Activated CD4-positive, alpha-beta T cell treated with anti-CD3 and anti-CD28 coated beads, Interleukin-2, Interleukin-6, amounts not matched to agents 100 ng/mL and 50 ng/mL, durations not matched to agents 16 hours and 8 hours (primary cell): ENCODE data around the gene SPOCK2.
A peak's percentile ranks its signal among the peaks of the same experiment; 100 is the strongest.

Experiments used
- DNase-seq: peaks from one replicate; pipeline ENCODE4 v3.0.0-alpha.2; 2020

Gene SPOCK2

DNA sequence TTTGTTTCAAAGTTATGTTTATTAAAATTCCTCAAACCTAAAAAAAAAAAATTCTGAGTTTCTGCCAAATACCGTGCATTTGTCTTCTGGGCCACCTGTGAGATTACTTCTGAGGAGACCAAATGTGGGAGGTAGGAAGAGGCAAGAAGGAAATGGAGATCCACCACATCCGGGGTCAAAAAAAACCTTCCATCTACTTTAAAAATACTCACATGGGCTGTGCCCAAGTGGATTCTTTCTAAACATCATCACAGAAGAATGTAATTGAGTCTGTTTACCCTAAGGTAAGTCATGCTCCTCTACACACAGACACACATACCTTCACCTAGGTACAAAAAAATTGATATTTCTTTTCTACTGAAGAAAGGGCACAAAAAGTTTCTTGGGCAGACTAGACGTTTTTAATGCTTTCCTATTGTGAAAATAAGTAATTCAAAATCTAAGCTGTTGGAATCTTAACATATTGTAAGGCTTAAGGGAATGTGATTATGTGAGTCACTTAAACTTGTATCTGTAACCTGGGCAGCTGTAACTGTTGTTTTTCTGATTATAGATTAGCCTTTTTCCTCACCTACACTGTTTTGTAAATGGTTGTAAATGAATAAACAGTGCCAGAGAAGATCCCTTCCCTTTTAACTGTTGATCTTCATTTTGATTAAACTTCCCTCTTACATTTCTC lies 19.1 kb upstream of the SPOCK2 start:
- DNase-seq, result peak; percentile 45

DNA sequence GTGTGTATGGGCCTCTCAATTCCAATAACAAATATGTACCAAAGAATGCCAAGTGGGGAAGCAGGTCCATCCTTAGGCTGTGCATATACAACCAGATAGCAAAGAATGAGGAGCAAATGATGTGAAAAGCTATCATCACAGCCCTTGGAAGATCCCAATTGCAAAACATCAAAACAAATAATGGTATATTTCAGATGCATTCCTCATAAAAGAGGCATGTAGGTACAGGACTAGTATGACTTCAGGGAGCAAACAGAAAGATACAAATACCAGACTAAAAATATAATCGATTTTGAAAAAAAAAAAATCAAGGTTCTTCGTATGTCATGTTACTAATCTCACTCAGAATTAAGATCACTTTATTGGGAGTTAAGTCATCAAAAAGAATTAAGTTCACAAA lies 18.5 kb upstream of the SPOCK2 start:
- DNase-seq, result no peak

DNA sequence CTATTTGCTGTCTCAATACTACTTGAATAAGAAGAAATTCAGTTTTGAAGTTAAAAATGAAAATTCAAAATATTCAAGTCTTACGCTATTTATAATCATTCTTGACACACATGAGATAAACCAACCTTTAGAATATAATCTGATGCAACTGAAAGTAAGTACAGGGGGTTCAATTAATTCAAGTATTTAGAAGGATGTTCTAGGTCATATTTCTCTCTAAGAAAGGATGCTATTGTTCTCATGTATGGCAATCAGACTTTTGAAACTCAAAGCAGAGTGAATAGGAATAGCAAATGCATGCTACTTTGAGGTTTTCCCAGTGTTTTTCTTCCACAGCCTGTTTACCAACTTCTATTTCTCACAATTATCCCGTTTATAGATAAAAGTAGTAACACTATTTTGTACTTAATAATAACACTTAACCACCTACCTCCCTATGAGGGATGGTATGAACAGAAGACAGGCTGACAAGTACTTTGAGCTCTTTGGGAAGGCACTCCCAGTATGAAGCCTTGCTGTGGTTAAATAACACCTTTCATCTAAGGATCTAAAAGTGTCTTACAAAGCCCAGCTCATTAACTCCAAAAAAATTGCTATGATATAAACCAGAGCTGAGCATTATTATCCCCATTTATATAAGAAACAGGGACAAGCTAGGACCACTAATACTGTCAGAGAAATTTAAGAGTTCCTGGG lies 18.0 kb upstream of the SPOCK2 start:
- no peak for DNase-seq

DNA sequence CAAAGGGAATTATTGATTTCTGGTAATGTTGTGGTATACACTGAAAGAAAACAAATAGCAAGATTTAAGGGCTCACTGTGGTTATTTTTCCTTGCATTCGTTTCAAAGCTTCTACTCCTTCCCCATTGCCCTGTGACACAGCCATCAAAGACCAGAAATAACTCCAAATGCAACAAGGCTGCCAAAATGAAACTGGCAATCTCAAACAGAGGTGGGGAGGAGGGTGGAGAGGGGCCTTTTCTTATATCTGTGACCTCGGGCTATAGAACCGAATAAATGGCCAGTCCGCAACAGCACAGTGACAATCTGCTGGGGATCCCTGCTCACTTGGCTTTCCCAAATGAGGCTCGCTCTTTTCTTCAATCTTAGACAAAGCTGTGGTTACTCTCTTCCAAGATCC lies 17.4 kb upstream of the SPOCK2 start:
- DNase-seq, result no peak

DNA sequence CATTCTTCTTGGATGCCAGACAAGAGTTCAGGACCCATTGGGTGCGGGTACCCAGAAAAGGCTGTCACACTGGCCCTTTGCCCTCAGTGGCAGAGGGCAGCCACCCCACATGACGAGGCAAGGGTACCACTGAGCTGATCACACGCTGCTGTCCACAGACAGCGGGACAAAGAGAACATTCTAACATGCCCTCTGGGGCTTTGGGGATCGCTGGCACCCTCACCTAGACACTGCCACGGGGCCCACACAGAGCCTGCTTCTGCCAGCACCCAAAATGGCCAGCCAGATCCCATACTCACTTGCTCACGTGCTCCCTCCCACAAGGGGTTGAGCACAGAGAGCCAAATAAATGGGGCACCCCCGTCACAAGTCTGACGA lies 16.7 kb upstream of the SPOCK2 start:
- DNase-seq, result no peak

DNA sequence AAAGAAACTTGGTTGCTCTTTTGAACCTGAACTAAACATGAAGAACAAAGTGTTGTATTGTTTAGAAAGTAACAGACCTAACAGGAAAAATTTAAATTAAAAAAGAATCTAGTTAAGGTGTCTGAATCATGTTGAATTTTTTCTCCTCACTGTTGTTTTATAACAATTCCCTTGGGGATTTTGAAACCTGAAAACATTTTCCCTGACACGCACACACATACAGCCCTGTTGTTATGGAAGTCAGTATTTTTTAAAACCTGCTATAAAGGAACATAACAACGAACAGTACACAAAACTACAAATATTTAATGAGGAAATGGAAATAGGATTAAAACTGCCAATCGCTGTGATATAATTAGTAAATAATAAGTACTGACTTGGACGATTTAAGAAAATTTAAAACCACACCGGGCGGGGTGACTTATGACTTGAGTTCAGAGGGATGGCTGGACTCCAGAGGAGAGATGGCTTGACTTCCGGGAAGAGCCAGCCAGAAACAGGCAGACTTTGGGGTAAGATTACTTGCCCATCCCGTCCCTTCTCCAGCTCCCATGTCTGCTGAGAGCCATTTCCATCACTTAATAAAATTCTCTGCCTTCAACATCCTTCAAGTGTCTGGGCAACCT lies 16.2 kb upstream of the SPOCK2 start:
- no peak for DNase-seq

DNA sequence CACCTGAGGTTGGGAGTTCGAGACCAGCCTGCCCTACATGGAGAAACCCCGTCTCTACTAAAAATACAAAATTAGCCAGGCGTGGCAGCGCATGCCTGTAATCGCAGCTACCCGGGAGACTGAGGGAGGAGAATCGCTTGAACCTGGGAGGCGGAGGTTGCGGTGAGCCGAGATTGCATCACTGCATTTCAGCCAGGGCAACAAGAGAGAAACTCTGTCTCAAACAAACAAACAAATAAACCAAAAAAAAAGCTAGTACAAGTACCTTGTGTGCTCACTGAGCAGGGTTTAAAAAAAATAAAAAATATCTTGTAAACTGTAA lies 11.2 kb upstream of the SPOCK2 start:
- no peak for DNase-seq

DNA sequence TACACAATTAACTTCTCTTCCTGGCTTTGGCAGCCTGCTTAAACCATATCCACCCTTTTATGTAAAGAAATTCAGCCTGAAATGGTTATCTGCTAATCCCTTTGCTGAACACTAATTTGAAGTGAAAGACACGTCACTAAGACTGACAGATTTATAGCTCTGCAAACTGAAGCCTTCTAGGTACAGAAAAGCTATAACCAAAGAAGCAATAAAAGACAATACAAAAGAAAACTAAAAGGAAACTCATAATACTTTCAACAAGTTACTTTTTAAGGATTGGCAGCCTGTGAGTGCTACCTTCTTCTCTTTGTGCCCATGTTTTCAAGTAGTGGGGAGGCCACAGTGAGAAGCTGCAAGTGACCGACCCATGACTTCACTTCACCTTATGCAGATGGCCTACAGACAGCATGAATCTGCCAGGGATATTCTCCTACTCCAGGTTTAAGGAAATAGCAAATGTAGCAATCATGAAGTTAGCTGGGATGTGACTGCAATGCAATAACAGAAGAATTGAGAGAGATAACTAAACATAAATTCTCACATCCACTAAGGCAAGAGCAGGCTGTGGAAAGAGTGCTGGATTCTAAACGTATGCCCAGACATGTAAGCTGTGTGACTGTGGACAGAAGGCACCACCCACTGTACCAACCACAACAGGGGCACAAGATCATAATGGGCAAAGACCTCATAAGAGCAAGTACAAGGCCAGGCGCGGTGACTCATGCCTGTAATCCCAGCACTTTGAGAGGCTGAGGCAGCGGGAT lies 10.7 kb upstream of the SPOCK2 start:
- no peak for DNase-seq

DNA sequence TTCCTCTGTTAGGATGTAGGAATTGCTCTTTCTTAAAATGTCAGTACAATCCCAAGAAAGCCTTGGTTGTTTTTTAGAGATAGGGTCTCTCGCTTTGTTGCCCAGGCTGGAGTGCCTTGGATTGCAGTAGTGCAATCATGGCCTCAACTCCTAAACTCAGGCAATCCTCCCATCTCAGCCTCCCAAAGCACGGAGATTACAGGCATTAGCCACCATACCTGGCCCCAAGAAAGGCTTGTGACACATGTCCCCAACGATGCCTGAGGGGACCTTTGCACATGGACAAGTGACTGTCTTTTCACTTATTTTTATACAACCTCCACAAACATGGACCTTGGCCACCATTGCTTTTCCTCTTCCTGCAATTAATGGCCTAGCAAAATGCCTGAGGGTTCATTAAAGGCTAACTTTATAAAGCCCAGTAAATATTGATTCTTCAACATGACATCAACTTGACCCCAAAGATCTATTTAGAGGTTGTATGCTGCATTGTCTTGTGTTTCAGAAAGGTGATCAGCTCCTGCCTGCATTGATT lies 10.0 kb upstream of the SPOCK2 start:
- DNase-seq, result no peak

DNA sequence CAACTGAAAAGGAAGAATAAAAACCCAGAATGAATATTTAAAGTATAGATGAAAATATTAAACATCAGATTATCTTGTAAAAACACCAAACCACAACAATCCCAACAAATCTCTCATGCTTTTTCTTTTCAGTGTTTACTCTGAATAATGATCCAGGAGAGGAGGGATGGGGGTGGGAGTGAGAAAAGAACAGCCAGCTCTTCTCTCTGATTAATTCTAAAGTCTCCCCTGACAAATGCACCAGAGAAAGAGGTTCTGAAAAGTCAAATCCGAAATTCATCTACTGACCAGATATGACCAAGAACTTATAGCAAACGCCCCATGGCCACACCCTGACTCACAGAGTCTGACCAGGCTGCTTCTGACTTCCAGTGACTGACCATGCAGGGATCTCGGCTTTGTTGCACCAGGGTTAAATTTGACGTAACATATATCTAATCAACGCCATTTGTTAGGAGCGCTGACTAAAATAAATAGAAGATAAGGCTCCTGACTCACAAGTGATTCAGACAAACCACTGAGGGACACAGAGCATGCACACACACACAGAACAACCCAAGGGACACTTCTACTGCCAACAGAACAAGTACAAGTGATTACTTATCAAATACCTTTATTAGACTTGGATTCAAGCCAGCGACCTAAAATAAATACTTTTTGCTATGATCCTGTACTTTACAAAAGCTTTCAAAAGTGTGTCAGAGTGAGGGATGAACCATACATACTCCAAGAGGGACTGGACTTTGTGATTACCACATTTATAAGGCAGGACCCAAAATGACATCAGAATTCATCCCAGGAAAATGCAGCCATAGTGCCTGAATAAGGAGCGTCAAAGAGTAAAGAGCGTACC lies 9.3 kb upstream of the SPOCK2 start:
- DNase-seq, result peak; percentile 37

DNA sequence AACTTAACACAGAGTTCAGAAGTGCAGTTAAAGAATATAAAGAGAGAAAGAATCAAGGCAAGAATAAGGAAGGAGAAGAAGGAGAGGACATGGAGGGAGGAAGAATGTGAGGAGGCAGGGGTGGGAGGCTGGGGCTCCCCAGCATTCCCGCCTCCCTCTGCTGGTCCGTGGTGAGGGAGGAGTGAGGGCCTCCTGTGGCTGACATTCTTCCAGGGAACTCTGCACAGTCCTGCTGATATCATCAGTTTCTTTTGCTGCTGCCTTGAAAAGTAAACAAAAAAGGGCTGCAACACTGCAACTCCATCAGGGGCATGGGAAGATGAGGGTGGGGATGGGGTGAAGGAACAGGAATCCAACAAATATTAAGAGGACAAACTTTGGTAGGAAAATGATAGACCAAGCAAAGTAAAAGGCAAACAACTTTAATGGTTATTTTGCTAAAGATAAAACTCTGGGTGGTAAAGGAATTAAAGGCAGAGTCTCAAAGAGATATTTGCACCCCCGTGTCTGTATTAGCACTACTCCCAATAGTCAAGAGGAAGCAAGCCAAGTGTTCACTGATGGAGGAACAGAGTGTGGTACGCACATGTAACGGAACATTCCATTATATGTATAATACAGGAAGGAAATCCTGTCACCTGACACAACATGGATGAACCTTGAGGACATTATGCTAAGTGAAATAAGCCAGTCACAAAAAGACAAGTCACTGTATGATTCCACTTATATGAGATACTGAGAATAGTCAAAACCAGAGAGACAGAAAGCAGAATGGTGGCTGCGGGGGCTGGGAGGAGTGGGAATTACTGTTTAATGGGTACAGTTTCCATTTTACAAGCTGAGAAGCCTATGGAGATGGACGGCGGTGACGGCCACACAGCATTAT lies 8.0 kb upstream of the SPOCK2 start:
- DNase-seq, result peak; percentile 37

DNA sequence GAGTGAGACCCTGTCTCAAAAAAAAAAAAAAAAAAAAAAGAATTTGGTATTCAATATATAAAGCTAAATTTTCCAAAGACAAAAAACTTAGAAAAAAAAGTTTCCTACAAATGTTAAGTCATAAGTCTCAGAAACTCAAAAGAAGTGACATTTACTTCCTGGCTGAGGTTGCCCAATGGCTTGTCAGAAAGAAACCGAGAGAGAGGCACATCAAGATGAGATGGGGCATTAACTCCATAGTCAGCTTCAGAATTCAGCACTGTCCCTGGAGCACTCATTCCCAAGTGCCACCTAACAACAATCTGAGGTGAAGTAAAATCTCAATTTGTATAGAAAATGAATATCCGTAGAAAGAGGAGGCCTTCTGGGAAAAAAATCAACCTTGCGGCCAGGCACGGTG lies 6.8 kb upstream of the SPOCK2 start:
- DNase-seq, result peak; percentile 62

DNA sequence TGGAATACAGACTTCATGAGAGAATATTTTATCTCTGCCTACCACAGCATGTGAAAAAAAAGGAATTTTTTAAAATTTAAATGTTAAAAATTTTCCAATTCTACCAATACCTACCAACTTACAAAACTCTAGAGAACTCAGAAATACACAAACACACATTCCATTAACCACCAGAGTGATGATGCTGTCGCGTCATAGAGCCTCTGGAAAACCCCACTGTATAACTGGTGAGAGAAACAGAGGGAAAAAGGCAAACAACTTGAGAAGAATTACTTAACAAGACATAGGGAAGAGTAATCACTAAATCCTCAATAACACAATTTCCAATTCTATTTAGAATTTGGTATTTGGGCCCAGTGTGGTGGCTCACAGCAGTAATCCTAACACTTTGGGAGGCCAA lies 6.2 kb upstream of the SPOCK2 start:
- no peak for DNase-seq

DNA sequence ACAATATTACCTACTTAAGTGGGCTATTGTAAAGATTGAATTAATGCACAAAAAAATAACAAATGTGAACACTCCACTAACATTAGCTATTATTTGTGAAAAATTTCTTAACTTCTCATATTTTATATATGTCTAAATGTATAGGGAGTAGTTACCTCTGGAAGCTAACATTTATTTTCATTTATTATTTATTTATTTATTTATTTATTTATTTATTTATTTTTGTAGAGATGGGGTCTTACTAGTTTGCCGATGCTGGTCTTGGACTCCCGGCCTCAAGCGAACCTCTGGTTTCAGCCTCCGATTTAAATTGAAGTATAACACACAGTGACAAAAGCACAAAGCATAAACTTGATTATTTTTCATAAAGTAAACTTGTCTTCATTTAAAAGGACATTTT lies 5.1 kb upstream of the SPOCK2 start:
- no peak for DNase-seq

DNA sequence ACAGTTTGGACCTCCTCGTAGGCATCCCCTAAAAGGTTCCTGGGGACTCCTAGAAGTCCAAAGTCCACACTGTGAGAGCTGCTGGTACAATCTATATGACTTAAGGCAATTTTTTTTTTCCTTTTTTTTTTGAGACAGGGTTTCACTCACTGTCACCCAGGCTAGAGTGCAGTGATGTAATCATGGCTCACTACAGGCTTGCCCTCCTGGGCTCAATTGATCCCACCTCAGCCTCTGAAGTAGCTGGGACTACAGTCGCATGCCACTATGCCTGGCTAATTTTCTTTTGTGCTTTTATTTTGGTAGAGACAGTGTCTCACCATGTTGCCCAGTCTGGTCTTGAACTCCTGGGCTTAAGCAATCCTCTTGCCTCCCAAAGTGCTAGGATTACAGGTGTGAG lies 4.6 kb upstream of the SPOCK2 start:
- no peak for DNase-seq

DNA sequence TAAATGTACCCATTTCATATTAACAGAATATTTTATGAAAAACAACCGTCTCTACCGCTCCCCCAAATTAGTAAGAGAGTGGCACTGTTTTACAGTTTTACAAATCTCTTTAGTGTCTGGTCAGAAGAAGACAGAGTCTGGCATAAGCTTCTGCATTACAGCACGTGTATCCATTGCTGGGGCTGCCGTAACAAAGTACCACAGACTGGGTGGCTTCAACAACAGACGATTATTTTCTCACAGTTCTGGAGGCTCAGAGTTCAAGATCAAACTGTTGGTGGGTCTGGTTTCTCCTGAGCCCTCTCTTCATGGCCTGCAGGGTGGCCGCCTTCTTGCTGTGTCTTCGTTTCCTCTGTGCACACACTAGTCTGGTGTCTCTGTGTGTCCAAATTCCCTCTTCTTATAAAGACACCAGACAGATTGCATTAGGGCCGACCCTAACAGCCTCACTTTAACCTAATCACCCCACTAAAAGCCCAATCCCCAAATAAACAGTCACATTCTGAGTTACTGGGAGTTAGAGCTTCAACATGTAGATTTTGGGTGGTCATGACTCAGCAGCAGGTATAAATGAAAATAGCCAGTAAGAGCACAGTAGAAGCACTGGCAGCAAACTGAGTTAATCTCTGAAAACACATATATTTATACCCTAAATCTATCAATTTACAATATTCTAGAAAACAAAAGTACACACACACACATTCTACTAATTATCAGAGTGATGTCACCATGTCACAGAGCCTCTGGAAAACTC lies 4.0 kb upstream of the SPOCK2 start:
- DNase-seq, result no peak

DNA sequence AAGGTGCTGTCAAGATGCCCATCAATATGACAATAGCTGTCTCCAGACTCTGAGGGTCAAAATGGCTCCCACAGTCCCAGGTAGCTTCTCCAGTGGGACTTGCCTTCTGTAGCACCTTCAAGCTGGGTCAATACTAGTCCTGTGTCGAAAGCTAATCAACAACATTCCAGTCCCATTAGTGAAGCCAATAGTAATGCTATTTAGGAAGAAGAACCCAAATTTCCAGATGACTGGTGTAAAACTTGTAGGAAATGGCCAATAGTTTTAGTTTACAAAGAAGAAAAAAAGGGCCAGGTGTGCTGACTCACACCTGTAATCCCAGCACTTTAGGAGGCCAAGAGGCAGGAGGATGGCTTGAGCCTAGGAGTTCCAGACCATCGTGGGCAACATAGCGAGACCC lies 2.0 kb upstream of the SPOCK2 start:
- DNase-seq, result no peak

DNA sequence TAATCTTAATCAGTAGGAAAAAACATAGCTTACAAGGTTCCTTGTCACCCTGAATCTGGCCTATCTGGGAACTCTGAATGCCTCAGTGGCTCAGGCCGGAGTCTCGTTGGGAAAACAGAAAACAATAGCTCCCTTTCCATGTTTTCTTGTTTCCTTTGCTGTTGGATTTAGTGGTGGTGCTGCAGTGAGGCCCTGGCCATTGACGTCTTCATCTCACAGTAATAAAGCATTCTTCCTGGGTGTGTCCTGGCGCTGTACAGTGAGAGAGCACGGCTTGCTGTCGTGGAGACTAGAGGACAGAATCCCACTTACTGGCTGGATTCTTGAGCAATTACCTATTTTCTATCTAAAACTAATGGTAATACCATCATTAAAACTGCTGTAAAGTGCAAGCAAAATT lies 1.3 kb upstream of the SPOCK2 start:
- no peak for DNase-seq

DNA sequence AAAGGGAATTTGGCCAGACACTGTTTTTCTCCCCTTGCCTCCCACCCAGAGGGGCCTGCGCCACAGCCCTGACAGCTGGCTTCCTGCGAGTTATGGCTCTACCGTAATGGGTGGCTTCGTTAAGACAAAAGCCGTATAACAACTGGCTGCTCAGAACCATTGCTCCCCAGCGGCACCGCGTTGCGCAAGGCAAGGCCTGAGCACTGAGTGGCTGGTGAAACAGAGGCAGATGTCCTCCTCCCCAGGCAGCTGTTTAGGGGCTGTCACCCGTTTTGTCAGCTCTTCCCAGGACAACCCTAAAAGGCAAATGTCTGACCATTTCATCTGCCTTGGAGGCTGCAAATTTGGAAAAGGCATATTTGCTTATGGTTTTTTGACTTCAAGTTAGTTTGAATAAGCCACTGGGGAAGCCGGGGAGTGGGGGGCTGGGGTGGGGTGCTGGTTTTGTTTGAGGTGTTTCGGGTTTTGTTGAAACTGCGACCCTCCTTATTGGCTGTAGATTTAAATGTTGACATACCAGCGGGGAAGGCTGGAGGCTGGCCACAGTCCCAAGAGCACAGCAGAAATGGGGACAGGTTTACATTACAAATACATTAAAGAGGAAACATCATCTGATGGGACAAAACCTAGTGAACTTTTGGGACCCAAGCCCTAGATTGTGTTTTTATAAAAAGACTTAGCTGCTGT lies 681 bp upstream of the SPOCK2 start:
- peak; percentile 69 for DNase-seq

DNA sequence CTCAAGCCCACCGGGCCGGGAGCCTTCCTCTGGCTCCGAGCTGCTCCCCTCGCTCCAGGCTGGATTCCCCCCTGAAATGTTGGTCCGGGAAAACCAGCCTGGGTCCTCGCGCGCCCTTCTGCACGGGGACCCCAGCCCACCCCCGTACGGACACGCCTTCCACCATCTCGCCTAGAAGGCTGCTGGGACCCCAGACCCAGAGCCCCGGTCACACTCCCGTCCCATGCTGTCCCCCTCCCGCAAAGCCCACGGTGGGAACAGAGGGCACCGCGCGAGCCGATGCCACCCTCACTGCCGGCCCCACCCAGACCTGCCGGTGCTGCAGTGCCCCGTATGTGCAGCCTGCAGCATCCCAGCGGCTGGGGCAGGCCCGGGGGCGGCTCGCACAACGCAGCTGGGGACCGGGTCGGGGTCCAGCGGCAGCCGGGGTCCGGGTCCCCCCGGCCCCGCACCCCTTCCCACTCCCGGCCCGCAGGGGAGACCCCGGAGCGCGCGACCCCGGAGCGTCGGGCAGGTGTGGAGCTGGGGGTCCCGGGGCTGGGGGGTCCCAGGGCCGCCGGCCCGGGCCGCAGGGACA lies 871 bp downstream of the SPOCK2 start:
- DNase-seq, result peak; percentile 47
